ENCODE results near the gene GNB4.

GNB4 gene

DNA sequence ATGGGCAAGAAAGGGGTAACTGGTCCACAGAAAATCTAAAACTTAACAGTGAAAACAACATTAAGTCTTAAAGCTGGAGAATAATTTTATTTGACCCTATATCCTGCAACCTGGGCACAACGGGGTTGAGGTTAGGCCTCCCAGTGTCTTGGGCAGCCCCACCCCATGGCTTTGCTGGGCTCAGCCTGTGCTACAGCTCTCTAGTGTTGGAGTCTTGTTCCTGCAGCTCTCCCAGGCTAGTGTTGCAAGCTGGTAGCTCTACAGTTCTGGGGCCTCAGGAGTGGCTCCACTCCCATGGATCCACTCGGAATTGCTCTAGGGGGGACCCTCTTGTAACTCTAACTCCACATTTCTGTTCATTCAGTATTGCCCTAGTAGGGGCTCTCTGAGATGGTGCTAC, 24.9 kb upstream of the GNB4 start:
- no peak overlapping the region for H3K4me3 ChIP-seq (ENCODE audit: control insufficient read depth, low read depth, low read length)
- TF ChIP-seq, protein P1, sequence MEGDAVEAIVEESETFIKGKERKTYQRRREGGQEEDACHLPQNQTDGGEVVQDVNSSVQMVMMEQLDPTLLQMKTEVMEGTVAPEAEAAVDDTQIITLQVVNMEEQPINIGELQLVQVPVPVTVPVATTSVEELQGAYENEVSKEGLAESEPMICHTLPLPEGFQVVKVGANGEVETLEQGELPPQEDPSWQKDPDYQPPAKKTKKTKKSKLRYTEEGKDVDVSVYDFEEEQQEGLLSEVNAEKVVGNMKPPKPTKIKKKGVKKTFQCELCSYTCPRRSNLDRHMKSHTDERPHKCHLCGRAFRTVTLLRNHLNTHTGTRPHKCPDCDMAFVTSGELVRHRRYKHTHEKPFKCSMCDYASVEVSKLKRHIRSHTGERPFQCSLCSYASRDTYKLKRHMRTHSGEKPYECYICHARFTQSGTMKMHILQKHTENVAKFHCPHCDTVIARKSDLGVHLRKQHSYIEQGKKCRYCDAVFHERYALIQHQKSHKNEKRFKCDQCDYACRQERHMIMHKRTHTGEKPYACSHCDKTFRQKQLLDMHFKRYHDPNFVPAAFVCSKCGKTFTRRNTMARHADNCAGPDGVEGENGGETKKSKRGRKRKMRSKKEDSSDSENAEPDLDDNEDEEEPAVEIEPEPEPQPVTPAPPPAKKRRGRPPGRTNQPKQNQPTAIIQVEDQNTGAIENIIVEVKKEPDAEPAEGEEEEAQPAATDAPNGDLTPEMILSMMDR (IDR thresholded peaks at IDR 0.05; ENCODE audit: control insufficient read depth, insufficient read depth, low read depth, low read length, missing control alignments) = no peak
- DNase-seq (ENCODE audit: low read depth) = no peak

DNA sequence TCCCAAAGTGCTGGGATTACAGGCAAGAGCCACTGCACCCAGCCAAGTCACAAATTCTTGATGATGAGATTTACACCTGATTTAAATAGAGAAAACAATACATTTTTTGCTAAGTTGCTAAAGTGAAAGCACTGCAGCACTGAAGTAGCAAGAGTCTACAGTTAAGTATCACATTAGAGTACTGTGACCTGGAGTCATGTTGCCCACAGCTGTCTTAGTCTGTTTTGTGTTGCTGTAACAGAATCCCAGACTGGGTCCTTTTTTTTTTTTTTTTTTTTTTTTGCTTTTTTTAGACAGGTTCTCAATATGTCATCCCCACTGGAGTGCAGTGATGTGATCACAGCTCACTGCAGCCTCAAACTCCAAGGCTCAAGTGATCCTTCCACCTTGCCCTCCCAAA, 23.2 kb upstream of the GNB4 start:
- TF ChIP-seq, protein P1 (IDR thresholded peaks at IDR 0.05; ENCODE audit: control insufficient read depth, insufficient read depth, low read depth, low read length, missing control alignments) = no peak
- DNase-seq (ENCODE audit: low read depth) = no peak
- no peak overlapping the region for H3K4me3 ChIP-seq (ENCODE audit: control insufficient read depth, low read depth, low read length)

DNA sequence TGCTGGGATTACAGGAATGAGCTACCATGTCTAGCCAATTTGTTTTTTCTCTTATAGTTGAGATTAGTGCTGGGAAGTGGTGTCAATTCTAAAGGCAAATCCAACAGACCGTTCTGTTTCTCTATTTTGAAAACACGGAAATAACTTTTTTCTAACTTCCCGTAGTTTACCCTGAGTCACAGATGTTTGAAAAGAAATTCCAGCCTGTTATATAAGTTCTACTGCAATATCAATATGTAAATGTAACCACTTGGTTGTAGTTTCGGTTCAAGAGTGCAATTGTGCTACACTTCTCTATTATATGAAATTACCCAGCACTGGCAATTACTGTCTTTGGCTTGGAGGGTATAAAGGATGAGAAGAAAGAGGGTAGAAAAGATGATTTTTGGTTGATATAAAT, 22.3 kb upstream of the GNB4 start:
- TF ChIP-seq, protein P1 (IDR thresholded peaks at IDR 0.05; ENCODE audit: control insufficient read depth, insufficient read depth, low read depth, low read length, missing control alignments) = no peak
- no peak for DNase-seq (ENCODE audit: low read depth)
- H3K4me3 ChIP-seq (ENCODE audit: control insufficient read depth, low read depth, low read length) = no peak overlapping the region

DNA sequence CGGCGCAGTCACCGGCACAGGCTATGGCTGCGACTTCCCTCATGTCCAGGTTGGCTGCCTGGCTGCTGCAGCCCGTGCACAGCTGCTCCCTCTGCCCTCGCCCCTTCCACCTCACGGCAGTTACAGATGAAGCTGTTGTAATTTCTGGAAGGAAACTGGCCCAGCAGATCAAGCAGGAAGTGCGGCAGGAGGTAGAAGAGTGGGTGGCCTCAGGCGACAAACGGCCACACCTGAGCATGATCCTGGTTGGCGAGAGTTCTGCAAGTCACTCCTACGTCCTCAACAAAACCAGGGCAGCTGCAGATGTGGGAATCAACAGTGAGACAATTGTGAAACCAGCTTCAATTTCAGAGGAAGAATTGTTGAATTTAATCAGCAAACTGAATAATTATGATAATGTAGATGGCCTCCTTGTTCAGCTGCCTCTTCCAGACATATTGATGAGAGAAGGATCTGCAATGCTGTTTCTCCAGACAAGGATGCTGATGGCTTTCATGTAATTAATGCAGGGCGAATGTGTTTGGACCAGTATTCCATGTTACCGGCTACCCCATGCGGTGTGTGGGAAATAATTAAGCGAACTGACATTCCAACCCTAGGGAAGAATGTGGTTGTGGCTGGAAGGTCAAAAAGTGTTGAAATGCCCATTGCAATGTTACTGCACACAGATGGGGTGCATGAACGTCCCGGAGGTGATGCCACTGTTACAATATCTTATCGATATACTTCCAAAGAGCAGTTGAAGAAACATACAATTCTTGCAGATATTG, 13.2 kb upstream of the GNB4 start:
- no peak for DNase-seq (ENCODE audit: low read depth)

DNA sequence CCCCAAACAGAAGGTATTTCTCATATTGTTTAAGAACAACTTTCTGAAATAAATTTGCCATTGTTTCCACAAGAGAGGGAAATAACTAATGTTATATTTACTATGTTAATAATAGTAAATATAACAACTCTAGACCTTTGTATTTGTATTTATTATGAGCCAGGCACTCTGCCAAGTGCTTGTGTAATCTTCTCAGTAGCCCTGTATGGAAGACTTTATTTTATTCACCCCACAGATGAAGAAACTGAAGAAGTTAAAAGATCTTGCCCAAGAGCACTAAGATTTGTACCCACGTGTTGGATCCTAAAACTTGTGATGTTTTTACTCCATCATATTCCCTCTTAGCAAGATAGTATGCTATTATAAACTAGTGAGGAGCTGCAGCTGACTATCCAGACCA, 12.0 kb upstream of the GNB4 start:
- no peak for DNase-seq (ENCODE audit: low read depth)
- H3K4me3 ChIP-seq (ENCODE audit: control insufficient read depth, low read depth, low read length) = no peak overlapping the region
- TF ChIP-seq, protein P1 (IDR thresholded peaks at IDR 0.05; ENCODE audit: control insufficient read depth, insufficient read depth, low read depth, low read length, missing control alignments) = no peak

More for the DNA sequence above, 13.2 kb upstream of the GNB4 start:
- H3K4me3 ChIP-seq (ENCODE audit: control insufficient read depth, low read depth, low read length) = no peak overlapping the region
- TF ChIP-seq, protein P1 (IDR thresholded peaks at IDR 0.05; ENCODE audit: control insufficient read depth, insufficient read depth, low read depth, low read length, missing control alignments) = no peak

DNA sequence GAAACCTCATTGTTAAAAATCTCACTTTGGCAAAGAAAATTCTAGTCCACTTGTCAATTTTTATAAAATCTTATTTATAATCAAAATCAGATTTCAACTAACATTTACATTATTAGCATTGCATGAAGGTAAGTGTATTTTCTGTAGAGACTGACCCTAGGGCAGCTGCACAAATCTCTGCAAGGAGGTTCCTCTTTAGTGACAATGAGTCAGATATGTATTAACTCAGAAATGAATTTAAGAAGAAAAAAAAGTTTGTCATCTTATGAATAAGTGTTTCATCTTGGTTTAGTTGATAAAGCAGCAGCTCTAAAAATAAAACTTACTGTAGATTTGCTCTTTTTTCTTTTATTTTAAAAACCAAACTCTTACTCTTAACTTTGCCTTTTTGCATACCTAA, 9.0 kb upstream of the GNB4 start:
- no peak for DNase-seq (ENCODE audit: low read depth)
- H3K4me3 ChIP-seq (ENCODE audit: control insufficient read depth, low read depth, low read length) = no peak overlapping the region
- TF ChIP-seq, protein P1 (IDR thresholded peaks at IDR 0.05; ENCODE audit: control insufficient read depth, insufficient read depth, low read depth, low read length, missing control alignments) = no peak
